ENCODE data around the gene BANP.
"Not testable (repeated sequence)": the region's sequence is repeated elsewhere in the genome, so short reads cannot be mapped to it uniquely, and the experiment has no call there.

BANP gene

GRCh38 chr16:88100801-88101622, 149.8 kb downstream of the BANP start:
- not testable (repeated sequence) for H3K27ac ChIP-seq (ENCODE audit: insufficient read depth, low read depth, low read length, poor library complexity, severe bottlenecking); H3K36me3 ChIP-seq (ENCODE audit: control insufficient read depth, insufficient read depth, low read length); H3K9me3 ChIP-seq (ENCODE audit: control insufficient read depth, low read length); H3K4me1 ChIP-seq (ENCODE audit: control insufficient read depth, insufficient read depth, low read length); H3K27me3 ChIP-seq (ENCODE audit: control insufficient read depth, insufficient read depth, low read length, poor library complexity, severe bottlenecking)
- H3K4me3 ChIP-seq (ENCODE audit: insufficient read depth, low read depth, low read length) = peak overlapping the region; percentile 16
- 44 to 47% methylated on average over 38 to 40 of the region's 40 CpGs for WGBS, 2 experiments

GRCh38 chr16:88101623-88102105, 150.4 kb downstream of the BANP start:
- 73 to 77% methylated on average over 20 to 21 of the region's 21 CpGs for WGBS, 2 experiments
- H3K4me1 ChIP-seq (ENCODE audit: control insufficient read depth, insufficient read depth, low read length); H3K9me3 ChIP-seq (ENCODE audit: control insufficient read depth, low read length); H3K4me3 ChIP-seq (ENCODE audit: insufficient read depth, low read depth, low read length); H3K36me3 ChIP-seq (ENCODE audit: control insufficient read depth, insufficient read depth, low read length); H3K27me3 ChIP-seq (ENCODE audit: control insufficient read depth, insufficient read depth, low read length, poor library complexity, severe bottlenecking); H3K27ac ChIP-seq (ENCODE audit: insufficient read depth, low read depth, low read length, poor library complexity, severe bottlenecking): not testable (repeated sequence)

- H3K4me3 ChIP-seq (ENCODE audit: insufficient read depth, low read depth, low read length) = no peak overlapping the region
- H3K9me3 ChIP-seq (ENCODE audit: control insufficient read depth, low read length) = no peaks in the 10 kb centered on the region
- H3K27ac ChIP-seq (ENCODE audit: insufficient read depth, low read depth, low read length, poor library complexity, severe bottlenecking) = no peak overlapping the region
- H3K4me1 ChIP-seq (ENCODE audit: control insufficient read depth, insufficient read depth, low read length) = no peaks in the 10 kb centered on the region
- 94% methylated on average over 17 of the region's 17 CpGs for WGBS, 2 experiments
- peaks cover 5% of the 10 kb centered on the region for H3K27me3 ChIP-seq (ENCODE audit: control insufficient read depth, insufficient read depth, low read length, poor library complexity, severe bottlenecking)
- H3K36me3 ChIP-seq (ENCODE audit: control insufficient read depth, insufficient read depth, low read length) = no peaks in the 10 kb centered on the region
These were observed 151.4 kb downstream of the BANP start for GRCh38 chr16:88102597-88102996.

- WGBS, 2 experiments = 93 to 94% methylated on average over 15 of the region's 15 CpGs
- no peak overlapping the region for H3K27ac ChIP-seq (ENCODE audit: insufficient read depth, low read depth, low read length, poor library complexity, severe bottlenecking)
- H3K4me3 ChIP-seq (ENCODE audit: insufficient read depth, low read depth, low read length) = no peak overlapping the region
- H3K4me1 ChIP-seq (ENCODE audit: control insufficient read depth, insufficient read depth, low read length) = no peaks in the 10 kb centered on the region
- peaks cover 5% of the 10 kb centered on the region for H3K27me3 ChIP-seq (ENCODE audit: control insufficient read depth, insufficient read depth, low read length, poor library complexity, severe bottlenecking)
- H3K9me3 ChIP-seq (ENCODE audit: control insufficient read depth, low read length) = no peaks in the 10 kb centered on the region
- H3K36me3 ChIP-seq (ENCODE audit: control insufficient read depth, insufficient read depth, low read length) = no peaks in the 10 kb centered on the region
These were observed 151.8 kb downstream of the BANP start for GRCh38 chr16:88103011-88103410.

- Histone ChIP-seq H3K9me3 (ENCODE audit: control insufficient read depth, low read length) (no peaks in the 10 kb centered on the region), H3K4me1 (ENCODE audit: control insufficient read depth, insufficient read depth, low read length) (no peaks in the 10 kb centered on the region), H3K4me3 (ENCODE audit: insufficient read depth, low read depth, low read length) (no peak overlapping the region), H3K27ac (ENCODE audit: insufficient read depth, low read depth, low read length, poor library complexity, severe bottlenecking) (no peak overlapping the region), H3K27me3 (ENCODE audit: control insufficient read depth, insufficient read depth, low read length, poor library complexity, severe bottlenecking) (peaks cover 5% of the 10 kb centered on the region), H3K36me3 (ENCODE audit: control insufficient read depth, insufficient read depth, low read length) (no peaks in the 10 kb centered on the region)
- WGBS, 2 experiments = 95 to 96% methylated on average over 28 of the region's 28 CpGs
These were observed 152.5 kb downstream of the BANP start for GRCh38 chr16:88103581-88104188.

- not testable (repeated sequence) for H3K9me3 ChIP-seq (ENCODE audit: control insufficient read depth, low read length); H3K27me3 ChIP-seq (ENCODE audit: control insufficient read depth, insufficient read depth, low read length, poor library complexity, severe bottlenecking); H3K36me3 ChIP-seq (ENCODE audit: control insufficient read depth, insufficient read depth, low read length); H3K4me1 ChIP-seq (ENCODE audit: control insufficient read depth, insufficient read depth, low read length); H3K4me3 ChIP-seq (ENCODE audit: insufficient read depth, low read depth, low read length); H3K27ac ChIP-seq (ENCODE audit: insufficient read depth, low read depth, low read length, poor library complexity, severe bottlenecking)
- 91 to 92% methylated on average over 17 of the region's 17 CpGs for WGBS, 2 experiments
These were observed 153.1 kb downstream of the BANP start for GRCh38 chr16:88104363-88104762.

- H3K36me3 ChIP-seq (ENCODE audit: control insufficient read depth, insufficient read depth, low read length); H3K27ac ChIP-seq (ENCODE audit: insufficient read depth, low read depth, low read length, poor library complexity, severe bottlenecking); H3K9me3 ChIP-seq (ENCODE audit: control insufficient read depth, low read length); H3K27me3 ChIP-seq (ENCODE audit: control insufficient read depth, insufficient read depth, low read length, poor library complexity, severe bottlenecking); H3K4me1 ChIP-seq (ENCODE audit: control insufficient read depth, insufficient read depth, low read length); H3K4me3 ChIP-seq (ENCODE audit: insufficient read depth, low read depth, low read length): not testable (repeated sequence)
- 90% methylated on average over 7 of the region's 7 CpGs for WGBS, 2 experiments
These were observed 154.4 kb downstream of the BANP start for GRCh38 chr16:88105574-88106140.

GRCh38 chr16:88106566-88106965, 155.3 kb downstream of the BANP start:
- not testable (repeated sequence) for H3K27ac ChIP-seq (ENCODE audit: insufficient read depth, low read depth, low read length, poor library complexity, severe bottlenecking); H3K9me3 ChIP-seq (ENCODE audit: control insufficient read depth, low read length); H3K4me3 ChIP-seq (ENCODE audit: insufficient read depth, low read depth, low read length); H3K36me3 ChIP-seq (ENCODE audit: control insufficient read depth, insufficient read depth, low read length); H3K27me3 ChIP-seq (ENCODE audit: control insufficient read depth, insufficient read depth, low read length, poor library complexity, severe bottlenecking); H3K4me1 ChIP-seq (ENCODE audit: control insufficient read depth, insufficient read depth, low read length)
- 94 to 95% methylated on average over 10 to 12 of the region's 12 CpGs for WGBS, 2 experiments

- 94 to 95% methylated on average over 12 of the region's 12 CpGs for WGBS, 2 experiments
These were observed 157.5 kb downstream of the BANP start for GRCh38 chr16:88108762-88109161.

GRCh38 chr16:88109726-88110621, 158.7 kb downstream of the BANP start:
- 91 to 93% methylated on average over 28 of the region's 28 CpGs for WGBS, 2 experiments
- H3K9me3 ChIP-seq (ENCODE audit: control insufficient read depth, low read length); H3K4me3 ChIP-seq (ENCODE audit: insufficient read depth, low read depth, low read length); H3K4me1 ChIP-seq (ENCODE audit: control insufficient read depth, insufficient read depth, low read length); H3K27ac ChIP-seq (ENCODE audit: insufficient read depth, low read depth, low read length, poor library complexity, severe bottlenecking); H3K27me3 ChIP-seq (ENCODE audit: control insufficient read depth, insufficient read depth, low read length, poor library complexity, severe bottlenecking); H3K36me3 ChIP-seq (ENCODE audit: control insufficient read depth, insufficient read depth, low read length): not testable (repeated sequence)

More at GRCh38 chr16:88108762-88109161, 157.5 kb downstream of the BANP start:
- Histone ChIP-seq H3K27ac (ENCODE audit: insufficient read depth, low read depth, low read length, poor library complexity, severe bottlenecking) (no peak overlapping the region), H3K4me1 (ENCODE audit: control insufficient read depth, insufficient read depth, low read length) (no peaks in the 10 kb centered on the region), H3K4me3 (ENCODE audit: insufficient read depth, low read depth, low read length) (no peak overlapping the region), H3K27me3 (ENCODE audit: control insufficient read depth, insufficient read depth, low read length, poor library complexity, severe bottlenecking) (no peaks in the 10 kb centered on the region), H3K36me3 (ENCODE audit: control insufficient read depth, insufficient read depth, low read length) (no peaks in the 10 kb centered on the region), H3K9me3 (ENCODE audit: control insufficient read depth, low read length) (no peaks in the 10 kb centered on the region)
